ENCODE data around the gene NAV3.

NAV3 gene

DNA sequence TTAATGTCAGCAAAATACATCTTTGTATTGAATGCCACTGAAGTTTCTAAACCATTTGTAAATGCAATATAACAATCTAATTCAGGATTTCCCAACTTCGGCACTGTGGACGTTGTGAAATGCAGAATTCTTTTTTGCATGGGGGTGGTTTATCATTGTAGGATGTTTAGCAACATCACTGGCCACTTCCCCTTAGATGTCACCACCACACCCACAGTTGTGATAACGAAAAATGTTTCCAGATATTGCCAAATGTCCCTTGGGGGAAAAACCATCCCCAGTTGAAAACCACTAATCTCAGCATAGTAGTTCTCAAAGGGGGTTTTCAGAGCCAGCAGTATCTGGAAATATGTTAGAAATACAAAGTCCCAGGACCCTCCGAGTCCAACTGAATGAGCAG, 203.3 kb downstream of the NAV3 start:
- no peak overlapping the region for H2BK15ac ChIP-seq (ENCODE audit: low read depth, poor library complexity, severe bottlenecking)
- H3K23ac ChIP-seq (ENCODE audit: low read length in 2 of 2), result no peak overlapping the region
- DNase-seq, result peak; percentile 28
- H3K4me1 ChIP-seq (ENCODE audit: control insufficient read depth, insufficient read depth, low read depth, low read length), result no peaks in the 10 kb centered on the region
- H2AK5ac ChIP-seq (ENCODE audit: low read length, severe bottlenecking), result no peak overlapping the region
- H3K4me2 ChIP-seq (ENCODE audit: low read length, poor library complexity, severe bottlenecking), result no peak overlapping the region
- H3K14ac ChIP-seq (ENCODE audit: low read length in 2 of 2), result no peak overlapping the region
- no peaks in the 10 kb centered on the region for H3K9me3 ChIP-seq (ENCODE audit: control insufficient read depth, low read length)
- no peak overlapping the region for H2BK120ac ChIP-seq (ENCODE audit: low read depth, low read length)
- peaks cover 4 to 33% of the 10 kb centered on the region in 2 experiments for H3K36me3 ChIP-seq (ENCODE audit: control insufficient read depth in 1 of 2, insufficient read depth in 2 of 2, low read depth in 1 of 2, low read length in 2 of 2)
- no peak overlapping the region for H2BK12ac ChIP-seq (ENCODE audit: low read length in 2 of 2)
- no peak overlapping the region for H4K91ac ChIP-seq (ENCODE audit: low read length)
- peak overlapping the region; percentile 39 for H3K9ac ChIP-seq (ENCODE audit: low read length)
- H3K4ac ChIP-seq (ENCODE audit: low read depth in 1 of 2, low read length in 2 of 2), result no peak overlapping the region
- no peak overlapping the region for H3K27ac ChIP-seq (ENCODE audit: low read length, poor library complexity, severe bottlenecking)
- 65% methylated on average over 3 of the region's 4 CpGs for WGBS
- H3K18ac ChIP-seq (ENCODE audit: low read depth in 1 of 2, low read length in 2 of 2), result no peak overlapping the region
- H4K8ac ChIP-seq (ENCODE audit: low read length), result no peak overlapping the region
- H3K4me3 ChIP-seq (ENCODE audit: insufficient read depth in 1 of 2, low read depth in 1 of 2, low read length in 2 of 2), result peak overlapping the region in 1 of 2 experiments; percentile 32
- H2AFZ ChIP-seq (ENCODE audit: low read depth, low read length), result no peak overlapping the region
- H3K27me3 ChIP-seq (ENCODE audit: control insufficient read depth in 1 of 2, insufficient read depth in 1 of 2, low read length in 2 of 2), result no peaks in the 10 kb centered on the region
- H3K79me1 ChIP-seq (replicated peaks; ENCODE audit: low read length, poor library complexity, severe bottlenecking), result peaks cover 7% of the 10 kb centered on the region
- H2BK5ac ChIP-seq (ENCODE audit: low read depth, low read length, poor library complexity, severe bottlenecking), result no peak overlapping the region

DNA sequence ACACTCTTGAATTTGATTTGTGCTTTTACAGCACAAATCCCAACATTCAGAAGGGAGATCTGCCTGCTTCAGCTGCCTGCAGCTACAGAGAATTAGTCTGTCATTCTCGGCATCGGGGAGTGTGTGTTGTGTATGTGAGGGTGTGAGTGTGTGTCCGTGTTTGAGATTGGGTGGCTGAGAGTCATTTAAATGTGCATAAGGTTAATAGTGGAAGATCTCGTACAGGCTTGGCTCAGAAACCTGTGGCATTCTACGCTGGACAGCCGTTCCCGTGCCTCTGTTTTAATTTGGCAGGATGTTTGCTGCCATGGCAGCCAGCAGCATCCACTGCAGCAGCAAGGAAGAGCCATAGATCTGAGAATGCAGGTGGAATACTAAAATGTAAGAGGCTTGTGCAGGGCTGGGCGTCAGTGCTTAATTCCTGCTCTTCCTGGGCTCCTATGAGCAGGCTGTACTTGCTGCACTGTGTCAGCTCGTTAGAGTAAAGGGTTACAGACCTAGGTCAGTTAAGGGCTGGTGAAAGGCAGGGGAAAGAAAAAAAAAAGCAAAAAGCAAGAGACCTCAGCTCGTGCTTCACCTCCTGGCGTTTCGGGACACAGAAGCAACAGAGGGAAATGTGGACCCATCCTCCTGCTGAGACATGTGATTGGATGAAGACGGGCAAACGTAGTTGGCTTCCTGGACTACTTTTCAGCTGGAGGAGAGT, 205.4 kb downstream of the NAV3 start:
- Histone ChIP-seq H3K18ac (ENCODE audit: low read depth in 1 of 2, low read length in 2 of 2) (no peak overlapping the region), H3K4ac (ENCODE audit: low read depth in 1 of 2, low read length in 2 of 2) (no peak overlapping the region), H3K36me3 (ENCODE audit: control insufficient read depth in 1 of 2, insufficient read depth in 2 of 2, low read depth in 1 of 2, low read length in 2 of 2) (peaks cover 4 to 13% of the 10 kb centered on the region in 2 experiments), H2AFZ (ENCODE audit: low read depth, low read length) (no peak overlapping the region), H3K14ac (ENCODE audit: low read length in 2 of 2) (no peak overlapping the region), H2BK5ac (ENCODE audit: low read depth, low read length, poor library complexity, severe bottlenecking) (no peak overlapping the region), H3K9me3 (ENCODE audit: control insufficient read depth, low read length) (no peaks in the 10 kb centered on the region), H3K79me1 (replicated peaks; ENCODE audit: low read length, poor library complexity, severe bottlenecking) (peaks cover 5% of the 10 kb centered on the region), H3K9ac (ENCODE audit: low read length) (peak overlapping the region; percentile 76), H3K4me1 (ENCODE audit: control insufficient read depth, insufficient read depth, low read depth, low read length) (no peaks in the 10 kb centered on the region), H2BK120ac (ENCODE audit: low read depth, low read length) (no peak overlapping the region), H3K27ac (ENCODE audit: low read length, poor library complexity, severe bottlenecking) (no peak overlapping the region), H3K4me2 (ENCODE audit: low read length, poor library complexity, severe bottlenecking) (no peak overlapping the region), H2BK12ac (ENCODE audit: low read length in 2 of 2) (no peak overlapping the region), H2AK5ac (ENCODE audit: low read length, severe bottlenecking) (no peak overlapping the region), H3K27me3 (ENCODE audit: control insufficient read depth in 1 of 2, insufficient read depth in 1 of 2, low read length in 2 of 2) (no peaks in the 10 kb centered on the region), H2BK15ac (ENCODE audit: low read depth, poor library complexity, severe bottlenecking) (no peak overlapping the region), H4K91ac (ENCODE audit: low read length) (no peak overlapping the region), H3K23ac (ENCODE audit: low read length in 2 of 2) (no peak overlapping the region), H3K4me3 (ENCODE audit: insufficient read depth in 1 of 2, low read depth in 1 of 2, low read length in 2 of 2) (peak overlapping the region in 1 of 2 experiments; percentile 69), H4K8ac (ENCODE audit: low read length) (peak overlapping the region; percentile 3)
- WGBS, result 90% methylated on average over 14 of the region's 14 CpGs
- DNase-seq, result no peak

DNA sequence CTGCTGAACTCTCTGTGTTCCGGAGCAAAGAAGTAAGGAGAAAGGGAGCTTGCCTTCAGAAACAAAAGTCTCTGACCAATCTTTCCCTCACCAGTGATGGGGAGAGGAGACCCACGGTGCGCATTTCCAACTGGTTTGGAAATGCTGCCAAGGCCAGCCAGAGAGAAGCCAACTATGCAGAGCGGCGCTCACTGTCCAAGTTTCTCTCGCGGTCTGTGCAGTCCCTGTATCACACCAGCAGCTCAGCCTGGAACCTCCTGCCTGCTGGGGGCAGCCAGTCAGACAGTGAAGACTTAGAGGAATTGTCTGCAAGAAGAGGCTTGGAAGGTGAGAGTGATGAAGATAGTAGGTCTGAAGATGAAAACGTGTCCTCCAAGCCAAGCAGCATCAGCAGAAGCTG, 206.2 kb downstream of the NAV3 start:
- Histone ChIP-seq H2BK5ac (ENCODE audit: low read depth, low read length, poor library complexity, severe bottlenecking) (no peak overlapping the region), H4K8ac (ENCODE audit: low read length) (no peak overlapping the region), H2BK15ac (ENCODE audit: low read depth, poor library complexity, severe bottlenecking) (no peak overlapping the region), H3K79me1 (replicated peaks; ENCODE audit: low read length, poor library complexity, severe bottlenecking) (peaks cover 5% of the 10 kb centered on the region), H3K18ac (ENCODE audit: low read depth in 1 of 2, low read length in 2 of 2) (no peak overlapping the region), H2BK12ac (ENCODE audit: low read length in 2 of 2) (no peak overlapping the region), H3K9ac (ENCODE audit: low read length) (no peak overlapping the region), H3K27ac (ENCODE audit: low read length, poor library complexity, severe bottlenecking) (no peak overlapping the region), H3K23ac (ENCODE audit: low read length in 2 of 2) (no peak overlapping the region), H3K4me2 (ENCODE audit: low read length, poor library complexity, severe bottlenecking) (no peak overlapping the region), H3K4me3 (ENCODE audit: insufficient read depth in 1 of 2, low read depth in 1 of 2, low read length in 2 of 2) (no peak overlapping the region), H3K14ac (ENCODE audit: low read length in 2 of 2) (no peak overlapping the region), H2AK5ac (ENCODE audit: low read length, severe bottlenecking) (no peak overlapping the region), H3K4me1 (ENCODE audit: control insufficient read depth, insufficient read depth, low read depth, low read length) (no peaks in the 10 kb centered on the region), H3K27me3 (ENCODE audit: control insufficient read depth in 1 of 2, insufficient read depth in 1 of 2, low read length in 2 of 2) (no peaks in the 10 kb centered on the region), H2AFZ (ENCODE audit: low read depth, low read length) (no peak overlapping the region), H3K36me3 (ENCODE audit: control insufficient read depth in 1 of 2, insufficient read depth in 2 of 2, low read depth in 1 of 2, low read length in 2 of 2) (peaks cover 4 to 14% of the 10 kb centered on the region in 2 experiments), H4K91ac (ENCODE audit: low read length) (no peak overlapping the region), H3K9me3 (ENCODE audit: control insufficient read depth, low read length) (no peaks in the 10 kb centered on the region), H2BK120ac (ENCODE audit: low read depth, low read length) (no peak overlapping the region), H3K4ac (ENCODE audit: low read depth in 1 of 2, low read length in 2 of 2) (no peak overlapping the region)
- 96% methylated on average over 8 of the region's 8 CpGs for WGBS
- DNase-seq, result no peak

DNA sequence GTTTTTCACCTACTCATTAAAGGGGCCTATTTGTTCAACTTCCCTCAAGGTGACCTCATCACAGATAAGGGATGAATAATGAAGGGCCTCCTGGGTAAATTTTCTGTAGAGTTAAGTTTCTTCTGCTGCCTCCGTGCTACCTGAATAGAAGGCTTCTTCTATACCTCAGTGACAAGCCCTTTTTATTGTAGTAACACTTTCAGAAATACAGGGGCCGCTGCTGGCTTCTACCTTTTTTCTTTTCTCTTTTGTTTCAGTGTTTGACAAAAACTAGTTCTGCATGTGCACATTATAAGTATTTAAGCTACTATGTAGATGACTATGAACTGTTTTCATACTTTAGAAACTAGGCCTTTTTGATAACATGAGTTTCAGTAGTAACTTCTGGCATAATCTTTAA, 207.0 kb downstream of the NAV3 start:
- H3K9me3 ChIP-seq (ENCODE audit: control insufficient read depth, low read length), result no peaks in the 10 kb centered on the region
- H2AK5ac ChIP-seq (ENCODE audit: low read length, severe bottlenecking), result no peak overlapping the region
- H2BK15ac ChIP-seq (ENCODE audit: low read depth, poor library complexity, severe bottlenecking), result no peak overlapping the region
- H3K23ac ChIP-seq (ENCODE audit: low read length in 2 of 2), result no peak overlapping the region
- H4K91ac ChIP-seq (ENCODE audit: low read length), result no peak overlapping the region
- WGBS, result 17% methylated on average over 1 of the region's 2 CpGs
- no peak overlapping the region for H2BK5ac ChIP-seq (ENCODE audit: low read depth, low read length, poor library complexity, severe bottlenecking)
- no peak overlapping the region for H2BK12ac ChIP-seq (ENCODE audit: low read length in 2 of 2)
- no peak for DNase-seq
- H3K18ac ChIP-seq (ENCODE audit: low read depth in 1 of 2, low read length in 2 of 2), result no peak overlapping the region
- H3K4ac ChIP-seq (ENCODE audit: low read depth in 1 of 2, low read length in 2 of 2), result no peak overlapping the region
- no peak overlapping the region for H3K27ac ChIP-seq (ENCODE audit: low read length, poor library complexity, severe bottlenecking)
- H3K14ac ChIP-seq (ENCODE audit: low read length in 2 of 2), result no peak overlapping the region
- H3K27me3 ChIP-seq (ENCODE audit: control insufficient read depth in 1 of 2, insufficient read depth in 1 of 2, low read length in 2 of 2), result no peaks in the 10 kb centered on the region
- H3K4me2 ChIP-seq (ENCODE audit: low read length, poor library complexity, severe bottlenecking), result no peak overlapping the region
- peaks cover 4 to 19% of the 10 kb centered on the region in 2 experiments for H3K36me3 ChIP-seq (ENCODE audit: control insufficient read depth in 1 of 2, insufficient read depth in 2 of 2, low read depth in 1 of 2, low read length in 2 of 2)
- H3K9ac ChIP-seq (ENCODE audit: low read length), result peak overlapping the region; percentile 17
- peaks cover 5% of the 10 kb centered on the region for H3K79me1 ChIP-seq (replicated peaks; ENCODE audit: low read length, poor library complexity, severe bottlenecking)
- H2AFZ ChIP-seq (ENCODE audit: low read depth, low read length), result no peak overlapping the region
- no peak overlapping the region for H4K8ac ChIP-seq (ENCODE audit: low read length)
- H3K4me3 ChIP-seq (ENCODE audit: insufficient read depth in 1 of 2, low read depth in 1 of 2, low read length in 2 of 2), result peak overlapping the region in 1 of 2 experiments; percentile 25
- H3K4me1 ChIP-seq (ENCODE audit: control insufficient read depth, insufficient read depth, low read depth, low read length), result no peaks in the 10 kb centered on the region
- H2BK120ac ChIP-seq (ENCODE audit: low read depth, low read length), result no peak overlapping the region

Measured in mesenchymal stem cell (in vitro differentiated cells and primary cell).